GM12878 (cell line): ENCODE measurements around the gene DIO1. TPM values are rescaled to one million over a fixed set of nuclear protein-coding genes. Genes with fewer than 3 reads are reported as not detected.

Experiments
- ATAC-seq: fragments of 200-7000 bp; cut with Tn5 transposase; 3 replicates; pipeline ENCODE4 v1.9.1; 2020; ENCODE audit warnings: mild to moderate bottlenecking, moderate library complexity
- BruUV-seq: library from RNA; stranded (reverse); fragments of 400-500 nt; replicated peaks from 2 replicates; lab custom pipeline; 2021; lab: Mats Ljungman, UMichigan
- CTCF ChIA-PET: fragments of 300-600 bp; sonication (Branson Sonifier 250); formaldehyde crosslinking; extraction: SDS; loops from one replicate; lab custom pipeline; 2021; ENCODE audit warnings: inconsistent platforms; lab: Yijun Ruan, JAX
- POLR2A ChIA-PET: fragments of 350-600 bp; formaldehyde crosslinking; extraction: SDS; loops from one replicate; lab custom pipeline; 2021; ENCODE audit warnings: inconsistent platforms; lab: Charles Lee
- RAD21 ChIA-PET: fragments of 300-600 bp; sonication (Branson Sonifier 250); formaldehyde crosslinking; loops from one replicate; lab custom pipeline; 2023; ENCODE audit warnings: antibody characterized with exemption; ENCODE audit not compliant: unreplicated experiment; lab: Charles Lee
- SMC1A ChIA-PET: fragments of 300-600 bp; sonication (Branson Sonifier 250); formaldehyde crosslinking; loops from one replicate; lab custom pipeline; 2023; ENCODE audit not compliant: unreplicated experiment, uncharacterized antibody; lab: Charles Lee
- DNase-seq: peaks from one replicate; pipeline ENCODE4 v3.0.0-alpha.2; 2011; ENCODE audit warnings: low read depth, low spot score
- FAIRE-seq: peaks from 3 replicates; lab custom pipeline; 2011; peaks lifted over from hg19 to GRCh38; lab: Jason Lieb, UNC
- H2AFZ ChIP-seq: 2 replicates; pipeline ENCODE4 v1.6.0; 2011; ENCODE audit warnings: low read depth, low read length, control low read depth; ENCODE audit not compliant: control insufficient read depth
- H3K27ac ChIP-seq: 2 replicates; pipeline ENCODE4 v1.5.1; 2011; ENCODE audit warnings: control low read depth; ENCODE audit not compliant: control insufficient read depth, insufficient read depth
- H3K27me3 ChIP-seq, 2 experiments: replicated peaks in 1 of 2; 2 replicates each; pipeline versions ENCODE4 v1.6.0 to v1.6.1; 2011; ENCODE audit warnings: low read length in 1 of 2; ENCODE audit not compliant: control insufficient read depth in 2 of 2, insufficient read depth in 2 of 2
- H3K36me3 ChIP-seq, 2 experiments: 2 replicates each; pipeline ENCODE4 v1.5.1; 2011; ENCODE audit warnings: low read length in 1 of 2; ENCODE audit not compliant: control insufficient read depth in 2 of 2, insufficient read depth in 2 of 2
- H3K4me1 ChIP-seq: 2 replicates; pipeline ENCODE4 v1.6.1; 2011; ENCODE audit warnings: mild to moderate bottlenecking, low read length, moderate library complexity, mixed read lengths; ENCODE audit not compliant: control insufficient read depth, insufficient read depth
- H3K4me2 ChIP-seq: 2 replicates; pipeline ENCODE4 v1.6.0; 2011; ENCODE audit warnings: control low read depth; ENCODE audit not compliant: control insufficient read depth, insufficient read depth
- H3K4me3 ChIP-seq: fragments of 200-600 bp; sonication (generic); 2 replicates; pipeline ENCODE4 v1.5.1; 2016
- H3K79me2 ChIP-seq: 2 replicates; pipeline ENCODE4 v1.6.0; 2011; ENCODE audit warnings: low read length; ENCODE audit not compliant: control insufficient read depth, insufficient read depth
- H3K9ac ChIP-seq: 2 replicates; pipeline ENCODE4 v1.8.0; 2011; ENCODE audit warnings: low read length, control low read depth, mixed read lengths; ENCODE audit not compliant: control insufficient read depth, insufficient read depth
- H3K9me3 ChIP-seq: replicated peaks from 3 replicates; pipeline ENCODE4 v1.5.1; 2011; ENCODE audit warnings: mild to moderate bottlenecking, low read length; ENCODE audit not compliant: control insufficient read depth, insufficient read depth
- H4K20me1 ChIP-seq: 2 replicates; pipeline ENCODE4 v1.6.0; 2011; ENCODE audit not compliant: control insufficient read depth, insufficient read depth
- CHD2 ChIP-seq: IDR thresholded peaks from 2 replicates; pipeline ENCODE4 v1.6.1; 2011; ENCODE audit warnings: low read depth, low read length, improper control_type of control experiment, borderline replicate concordance
- LARP7 ChIP-seq: fragments of 450-650 bp; IDR thresholded peaks from 2 replicates; pipeline ENCODE4 v1.6.1; 2017; ENCODE audit warnings: mild to moderate bottlenecking
- MEF2B ChIP-seq: fragments of 450-650 bp; IDR thresholded peaks from 2 replicates; pipeline ENCODE4 v1.6.1; 2018; ENCODE audit warnings: mild to moderate bottlenecking, moderate library complexity; ENCODE audit not compliant: partially characterized antibody, poor library complexity, severe bottlenecking
- MYB ChIP-seq: fragments of 150-350 bp; IDR thresholded peaks from 2 replicates; pipeline ENCODE4 v1.6.1; 2014; ENCODE audit warnings: mild to moderate bottlenecking, low read depth, low read length, borderline replicate concordance
- NR2F1 ChIP-seq: fragments of 450-650 bp; conservative IDR thresholded peaks from 2 replicates; pipeline ENCODE4 v1.6.1; 2017; ENCODE audit warnings: mild to moderate bottlenecking
- STAT3 ChIP-seq: IDR thresholded peaks from 2 replicates; pipeline ENCODE4 v1.6.1; 2011; ENCODE audit warnings: low read depth, low read length, improper control_type of control experiment
- whole genome bisulfite sequencing: methylation state at CpG from one replicate; pipeline ENCODE4 v1.1.6; 2016; ENCODE audit warnings: low lambda C conversion rate; ENCODE audit not compliant: insufficient replicate concordance, insufficient coverage; ENCODE audit errors: missing lambda C conversion rate; 5-methylcytosine and 5-hydroxymethylcytosine counted together
- in situ Hi-C: fragments of 300-500 bp; cut with MboI; formaldehyde crosslinking; loops from 9 replicates; pipeline ENCODE4 v1.14.3; 2018; ENCODE audit warnings: mixed read lengths
- intact Hi-C: fragments of 100-400 bp; cut with micrococcal nuclease; formaldehyde crosslinking; loops from one replicate; pipeline ENCODE4 v1.14.2; 2022; ENCODE audit not compliant: unreplicated experiment
- polyA plus RNA-seq, 11 experiments: library from polyadenylated mRNA; depleted of rRNA in 4 of 11; unstranded in 6 of 11; stranded (reverse) in 5 of 11; fragments of >200 nt; fragmentation: Nextera tagmentation in 4 of 11; fragmentation: Illumina TruSeq in 1 of 11; extraction: Ambion mirVana in 4 of 11; extraction: Trizol in 1 of 11; gene quantifications; 1 replicate in 1 of 11; 2 replicates in 10 of 11; pipeline versions ENCODE4 v1.2.1 to v1.2.3, GENCODE V29; 2011 to 2016; ENCODE audit warnings: inconsistent platforms in 2 of 11, missing spikeins in 2 of 11, low read depth in 1 of 11
- total RNA-seq, 4 experiments: library from RNA; depleted of rRNA in 3 of 4; stranded (reverse); fragments of >200 nt in 3 of 4; fragmentation: Illumina TruSeq in 1 of 4; extraction: Trizol in 1 of 4; gene quantifications; 2 replicates each; pipeline versions ENCODE4 v1.2.1 to v1.2.3, GENCODE V29; 2013 to 2021
- TF ChIP-seq, protein P1 (sequence below): fragments of 450-650 bp; IDR thresholded peaks from 2 replicates; pipeline ENCODE4 v1.6.1; 2016; ENCODE audit warnings: mild to moderate bottlenecking

The DIO1 gene
- total and polyA plus RNA-seq, 10 of the 15 experiments (the other 5 are each of a cell fraction or from before 2014, with no cell fraction given) = 0.11 to 0.26 (median 0.12) TPM; not detected in 6

DNA sequence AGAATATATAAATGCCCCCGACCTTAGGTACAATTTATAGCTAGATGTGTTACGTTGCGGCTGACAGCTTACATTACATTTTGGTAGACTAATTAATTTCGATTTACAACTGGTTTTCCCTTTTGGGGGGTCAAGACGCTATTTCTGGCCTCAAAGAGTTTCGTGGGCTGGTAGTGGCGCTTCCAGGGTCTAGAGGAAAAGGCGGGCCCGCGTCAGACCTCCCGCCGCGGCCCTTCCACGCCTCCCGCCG, 51.1 kb downstream of the DIO1 start:
- POLR2A ChIA-PET = interaction anchor here (0.6 to 3.8 kb wide), 17 partner anchors 9 to 943 kb away, joined by 3 to 32 read pairs (median 5); partner anchors contain the start of genes DIO1, NDC1, TCEANC2 and TMEM59
- SMC1A ChIA-PET = interaction anchor here (0.7 to 2.4 kb wide), 14 partner anchors 10 to 109 kb away, joined by 3 to 14 read pairs (median 4); partner anchors contain the start of genes NDC1, TCEANC2, TMEM59 and YIPF1
- peaks cover 3% of the 10 kb centered on the region; the same call in 1 of the 2 replicates for H3K4me1 ChIP-seq
- peak overlapping the region; percentile 78 for H3K27ac ChIP-seq
- peak overlapping the region; percentile 92 for H3K4me3 ChIP-seq
- no peaks in the 10 kb centered on the region for H3K9me3 ChIP-seq
- RAD21 ChIA-PET = interaction anchor here (0.7 to 9.4 kb wide), 22 partner anchors 11 to 461 kb away, joined by 3 to 73 read pairs (median 4); partner anchors contain the start of genes DIO1, NDC1, SSBP3 and TCEANC2
- TF ChIP-seq CHD2 (no peak), STAT3 (no peak), LARP7 (peak; percentile 51; the same call in 1 of the 2 replicates), NR2F1 (peak; percentile 29; the same call in 1 of the 2 replicates), MYB (no peak), MEF2B (peak; percentile 10)
- TF ChIP-seq, protein P1, sequence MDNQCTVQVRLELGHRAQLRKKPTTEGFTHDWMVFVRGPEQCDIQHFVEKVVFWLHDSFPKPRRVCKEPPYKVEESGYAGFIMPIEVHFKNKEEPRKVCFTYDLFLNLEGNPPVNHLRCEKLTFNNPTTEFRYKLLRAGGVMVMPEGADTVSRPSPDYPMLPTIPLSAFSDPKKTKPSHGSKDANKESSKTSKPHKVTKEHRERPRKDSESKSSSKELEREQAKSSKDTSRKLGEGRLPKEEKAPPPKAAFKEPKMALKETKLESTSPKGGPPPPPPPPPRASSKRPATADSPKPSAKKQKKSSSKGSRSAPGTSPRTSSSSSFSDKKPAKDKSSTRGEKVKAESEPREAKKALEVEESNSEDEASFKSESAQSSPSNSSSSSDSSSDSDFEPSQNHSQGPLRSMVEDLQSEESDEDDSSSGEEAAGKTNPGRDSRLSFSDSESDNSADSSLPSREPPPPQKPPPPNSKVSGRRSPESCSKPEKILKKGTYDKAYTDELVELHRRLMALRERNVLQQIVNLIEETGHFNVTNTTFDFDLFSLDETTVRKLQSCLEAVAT = no peak
- intact Hi-C loops (no loop called here), in situ Hi-C loops (no loop called here)
- H3K4me2 ChIP-seq = peak overlapping the region; percentile 95
- no peaks in the 10 kb centered on the region for H4K20me1 ChIP-seq
- no peak for DNase-seq
- no peak for FAIRE-seq
- peak overlapping the region; percentile 89 for H2AFZ ChIP-seq
- peak overlapping the region; percentile 89 for H3K9ac ChIP-seq
- CTCF ChIA-PET = interaction anchor here (0.8 to 11.1 kb wide), 10 partner anchors 9 to 107 kb away, joined by 3 to 200 read pairs (median 8); partner anchors contain the start of gene YIPF1
- 1% methylated on average over 16 of the region's 16 CpGs for WGBS
- H3K79me2 ChIP-seq = peaks cover 53% of the 10 kb centered on the region
- H3K36me3 ChIP-seq = no peaks in the 10 kb centered on the region
- ATAC-seq = no peak
- no TSS peak for BruUV-seq
- no peaks in the 10 kb centered on the region for H3K27me3 ChIP-seq
